ENCODE results near the gene ARMC2. TPM values are rescaled to one million over a fixed set of nuclear protein-coding genes. Genes with fewer than 3 reads are reported as not detected.

The ARMC2 gene
- total and polyA plus RNA-seq, 2 of the 8 experiments (the other 6 are each of a cell fraction or from before 2014, with no cell fraction given) = 1.6 to 4.4 TPM

- peak overlapping the region; percentile 43 for H3K56ac ChIP-seq (replicated peaks; ENCODE audit: insufficient read length, low read depth, low read length)
- FAIRE-seq (no peak), DNase-seq (ENCODE audit: low read depth in 1 of 2, low spot score in 2 of 2) (no peak)
- no peak overlapping the region for H2BK120ac ChIP-seq (replicated peaks; ENCODE audit: low read depth, low read length)
- no peaks in the 10 kb centered on the region for H3K4me1 ChIP-seq (replicated peaks in 1 of 4; ENCODE audit: control insufficient read depth in 3 of 4, insufficient read depth in 4 of 4, low read length in 3 of 4)
- no peak overlapping the region for H4K8ac ChIP-seq (ENCODE audit: extremely low read depth, insufficient read depth, low read length)
- TF ChIP-seq MAFK (IDR thresholded peaks at IDR 0.05; ENCODE audit: low read depth, low read length) (no peak), NANOG (IDR thresholded peaks at IDR 0.05; ENCODE audit: insufficient read depth, low read depth, low read length, poor library complexity, severe bottlenecking) (no peak), YY1 (IDR thresholded peaks at IDR 0.05; ENCODE audit: low read depth, low read length) (no peak), RBBP5 (IDR thresholded peaks at IDR 0.05; ENCODE audit: borderline replicate concordance, low read depth, low read length) (no peak), RAD21 (IDR thresholded peaks at IDR 0.05 in 1 of 2, conservative IDR thresholded peaks at IDR 0.05 in 1 of 2; ENCODE audit: low read depth in 2 of 2, low read length in 2 of 2) (no peak), KDM1A (IDR thresholded peaks at IDR 0.05; ENCODE audit: borderline replicate concordance, low read length) (no peak), POLR2A (IDR thresholded peaks at IDR 0.05; ENCODE audit: control extremely low read depth in 1 of 2, low read depth in 2 of 2, low read length in 2 of 2) (no peak), MAX (IDR thresholded peaks at IDR 0.05) (no peak), CHD1 (IDR thresholded peaks at IDR 0.05; ENCODE audit: low read depth, low read length) (no peak), SP1 (IDR thresholded peaks at IDR 0.05; ENCODE audit: low read depth, low read length) (no peak), SP4 (IDR thresholded peaks at IDR 0.05; ENCODE audit: low read length) (no peak)
- H3K14ac ChIP-seq (ENCODE audit: insufficient read length) = no peak overlapping the region
- ChIA-PET CTCF (ENCODE audit: partially characterized antibody) (no interaction called here), POLR2A (ENCODE audit: partially characterized antibody) (no interaction called here)
- H2AK5ac ChIP-seq (ENCODE audit: low read depth, low read length) = no peak overlapping the region
- H3K4me2 ChIP-seq (ENCODE audit: insufficient read depth in 1 of 2, low read depth in 2 of 2, low read length in 2 of 2) = no peak overlapping the region
- H3K79me1 ChIP-seq (ENCODE audit: low read depth, low read length) = no peaks in the 10 kb centered on the region
- H3K4ac ChIP-seq (replicated peaks; ENCODE audit: insufficient read length, low read depth, low read length) = no peak overlapping the region
- H4K20me1 ChIP-seq (replicated peaks in 1 of 2; ENCODE audit: control insufficient read depth in 1 of 2, insufficient read depth in 2 of 2, low read length in 2 of 2) = peaks cover 0 to 6% of the 10 kb centered on the region in 2 experiments
- H3K79me2 ChIP-seq (ENCODE audit: control insufficient read depth in 1 of 2, insufficient read depth in 2 of 2, low read length in 2 of 2) = no peaks in the 10 kb centered on the region
- no peak overlapping the region for H2BK15ac ChIP-seq (ENCODE audit: low read length)
- H2BK5ac ChIP-seq (ENCODE audit: low read depth, low read length) = no peak overlapping the region
- no peak overlapping the region for H2BK12ac ChIP-seq (ENCODE audit: low read depth, low read length)
- peaks cover 6% of the 10 kb centered on the region; the same call in 1 of the 2 replicates for H3K23me2 ChIP-seq (ENCODE audit: low read depth, low read length)
- H3K27me3 ChIP-seq (replicated peaks in 1 of 4; ENCODE audit: control insufficient read depth in 3 of 4, extremely low read depth in 1 of 4, insufficient read depth in 3 of 4, low read length in 3 of 4) = no peaks in the 10 kb centered on the region
- H3K27ac ChIP-seq (ENCODE audit: low read depth, low read length) = no peak overlapping the region
- H3K4me3 ChIP-seq (ENCODE audit: extremely low read depth in 1 of 4, insufficient read depth in 2 of 4, low read depth in 3 of 4, low read length in 4 of 4) = no peak overlapping the region
- H3K18ac ChIP-seq (ENCODE audit: extremely low read depth, low read length) = no peak overlapping the region
- no peak overlapping the region for H2BK20ac ChIP-seq (ENCODE audit: low read length)
- H4K5ac ChIP-seq (ENCODE audit: insufficient read length, low read depth, low read length) = no peak overlapping the region
- 97% methylated on average over 2 of the region's 2 CpGs; no CpG with 5 or more reads in 1 of the 2 experiments for WGBS, 2 experiments (ENCODE audit: extremely low coverage in 1 of 2, insufficient coverage in 1 of 2, insufficient read length in 1 of 2, insufficient replicate concordance in 2 of 2, low coverage in 1 of 2, low lambda C conversion rate in 2 of 2, missing lambda C conversion rate in 1 of 2)
- H3K36me3 ChIP-seq (ENCODE audit: control insufficient read depth in 2 of 4, insufficient read depth in 4 of 4, low read length in 3 of 4) = no peaks in the 10 kb centered on the region
- no peak overlapping the region for H3K9ac ChIP-seq (replicated peaks in 1 of 4; ENCODE audit: extremely low read depth in 1 of 4, low read depth in 3 of 4, low read length in 3 of 4)
- no peak overlapping the region for H2AFZ ChIP-seq (ENCODE audit: low read length)
- no peak overlapping the region for H3K23ac ChIP-seq (ENCODE audit: insufficient read length)
- H4K91ac ChIP-seq (replicated peaks; ENCODE audit: insufficient read length, low read length) = no peak overlapping the region
- no peaks in the 10 kb centered on the region for H3K9me3 ChIP-seq (ENCODE audit: insufficient read depth in 2 of 2, low read depth in 1 of 2, low read length in 1 of 2)
Observed at GRCh38 chr6:108878942-108879341, 30.7 kb downstream of the ARMC2 start.

All from H1 (cell line).